ENCODE measurements around the gene ITGB5.

Gene ITGB5

GRCh38 chr3:124878561-124879336, 8.4 kb downstream of the ITGB5 start:
- H2AFZ ChIP-seq (ENCODE audit: low read depth, low read length), result no peak overlapping the region
- peaks cover 5% of the 10 kb centered on the region for H3K4me1 ChIP-seq (ENCODE audit: low read length)
- H3K9me3 ChIP-seq (ENCODE audit: insufficient read depth, low read length), result no peaks in the 10 kb centered on the region
- no peaks in the 10 kb centered on the region for H3K36me3 ChIP-seq (replicated peaks; ENCODE audit: low read depth, low read length)
- H3K4me2 ChIP-seq (ENCODE audit: low read length), result no peak overlapping the region
- H4K20me1 ChIP-seq (ENCODE audit: insufficient read depth, low read length), result no peaks in the 10 kb centered on the region
- no peak for TF ChIP-seq EZH2phosphoT487 (IDR thresholded peaks at IDR 0.05; ENCODE audit: low read depth)
- TF ChIP-seq, protein P1, sequence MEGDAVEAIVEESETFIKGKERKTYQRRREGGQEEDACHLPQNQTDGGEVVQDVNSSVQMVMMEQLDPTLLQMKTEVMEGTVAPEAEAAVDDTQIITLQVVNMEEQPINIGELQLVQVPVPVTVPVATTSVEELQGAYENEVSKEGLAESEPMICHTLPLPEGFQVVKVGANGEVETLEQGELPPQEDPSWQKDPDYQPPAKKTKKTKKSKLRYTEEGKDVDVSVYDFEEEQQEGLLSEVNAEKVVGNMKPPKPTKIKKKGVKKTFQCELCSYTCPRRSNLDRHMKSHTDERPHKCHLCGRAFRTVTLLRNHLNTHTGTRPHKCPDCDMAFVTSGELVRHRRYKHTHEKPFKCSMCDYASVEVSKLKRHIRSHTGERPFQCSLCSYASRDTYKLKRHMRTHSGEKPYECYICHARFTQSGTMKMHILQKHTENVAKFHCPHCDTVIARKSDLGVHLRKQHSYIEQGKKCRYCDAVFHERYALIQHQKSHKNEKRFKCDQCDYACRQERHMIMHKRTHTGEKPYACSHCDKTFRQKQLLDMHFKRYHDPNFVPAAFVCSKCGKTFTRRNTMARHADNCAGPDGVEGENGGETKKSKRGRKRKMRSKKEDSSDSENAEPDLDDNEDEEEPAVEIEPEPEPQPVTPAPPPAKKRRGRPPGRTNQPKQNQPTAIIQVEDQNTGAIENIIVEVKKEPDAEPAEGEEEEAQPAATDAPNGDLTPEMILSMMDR (IDR thresholded peaks at IDR 0.05; ENCODE audit: low read depth, low read length), result no peak
- H3K27me3 ChIP-seq (ENCODE audit: low read depth, low read length), result no peaks in the 10 kb centered on the region; the same call in 1 of the 2 replicates
- no peaks in the 10 kb centered on the region for H3K79me2 ChIP-seq (ENCODE audit: low read length)
- no peak overlapping the region for H3K9ac ChIP-seq (ENCODE audit: low read length)
- H3K27ac ChIP-seq (ENCODE audit: low read length), result no peak overlapping the region
- H3K4me3 ChIP-seq (ENCODE audit: low read length), result no peak overlapping the region

GRCh38 chr3:124877674-124878073, 9.5 kb downstream of the ITGB5 start:
- H3K4me1 ChIP-seq (ENCODE audit: low read length), result peaks cover 5% of the 10 kb centered on the region

GRCh38 chr3:124876401-124876878, 10.7 kb downstream of the ITGB5 start:
- Histone ChIP-seq H3K27me3 (ENCODE audit: low read depth, low read length) (peaks cover 4% of the 10 kb centered on the region), H3K79me2 (ENCODE audit: low read length) (no peaks in the 10 kb centered on the region), H3K4me1 (ENCODE audit: low read length) (peaks cover 5% of the 10 kb centered on the region), H3K4me2 (ENCODE audit: low read length) (no peak overlapping the region), H3K27ac (ENCODE audit: low read length) (no peak overlapping the region), H3K4me3 (ENCODE audit: low read length) (no peak overlapping the region), H4K20me1 (ENCODE audit: insufficient read depth, low read length) (no peaks in the 10 kb centered on the region), H3K9me3 (ENCODE audit: insufficient read depth, low read length) (no peaks in the 10 kb centered on the region), H3K36me3 (replicated peaks; ENCODE audit: low read depth, low read length) (no peaks in the 10 kb centered on the region), H3K9ac (ENCODE audit: low read length) (no peak overlapping the region), H2AFZ (ENCODE audit: low read depth, low read length) (no peak overlapping the region)
- TF ChIP-seq, protein P1 (IDR thresholded peaks at IDR 0.05; ENCODE audit: low read depth, low read length), result no peak
- no peak for TF ChIP-seq EZH2phosphoT487 (IDR thresholded peaks at IDR 0.05; ENCODE audit: low read depth)

More at GRCh38 chr3:124877674-124878073, 9.5 kb downstream of the ITGB5 start:
- Histone ChIP-seq H3K79me2 (ENCODE audit: low read length) (no peaks in the 10 kb centered on the region), H3K27ac (ENCODE audit: low read length) (no peak overlapping the region), H3K4me2 (ENCODE audit: low read length) (no peak overlapping the region), H3K36me3 (replicated peaks; ENCODE audit: low read depth, low read length) (no peaks in the 10 kb centered on the region), H4K20me1 (ENCODE audit: insufficient read depth, low read length) (no peaks in the 10 kb centered on the region), H3K4me3 (ENCODE audit: low read length) (no peak overlapping the region), H3K9me3 (ENCODE audit: insufficient read depth, low read length) (no peaks in the 10 kb centered on the region), H2AFZ (ENCODE audit: low read depth, low read length) (no peak overlapping the region), H3K9ac (ENCODE audit: low read length) (no peak overlapping the region), H3K27me3 (ENCODE audit: low read depth, low read length) (no peaks in the 10 kb centered on the region; the same call in 1 of the 2 replicates)
- TF ChIP-seq, protein P1 (IDR thresholded peaks at IDR 0.05; ENCODE audit: low read depth, low read length), result no peak
- TF ChIP-seq EZH2phosphoT487 (IDR thresholded peaks at IDR 0.05; ENCODE audit: low read depth), result no peak

DNA sequence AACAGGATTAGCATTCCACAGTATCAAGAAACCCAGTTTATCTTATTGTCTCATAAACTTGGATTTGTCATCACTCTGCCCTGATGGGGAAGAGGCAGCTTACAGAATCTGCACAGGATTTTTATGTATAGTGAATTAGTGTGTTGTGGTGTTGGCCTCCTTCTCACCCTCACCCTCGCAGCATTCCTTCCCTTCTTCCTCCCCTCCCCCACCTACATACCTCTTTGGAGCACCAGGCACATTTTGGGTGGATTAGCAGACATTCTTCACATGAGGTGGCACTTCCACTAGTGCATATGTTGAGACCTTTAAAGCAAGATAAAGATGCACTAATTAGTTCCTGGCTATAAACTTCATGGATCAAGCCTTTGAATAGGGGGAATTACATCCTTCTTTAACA, 13.9 kb downstream of the ITGB5 start:
- Histone ChIP-seq H4K20me1 (ENCODE audit: insufficient read depth, low read length) (no peaks in the 10 kb centered on the region), H3K27me3 (ENCODE audit: low read depth, low read length) (peaks cover 4% of the 10 kb centered on the region), H3K4me2 (ENCODE audit: low read length) (no peak overlapping the region), H3K4me1 (ENCODE audit: low read length) (no peaks in the 10 kb centered on the region), H3K79me2 (ENCODE audit: low read length) (no peaks in the 10 kb centered on the region), H3K36me3 (replicated peaks; ENCODE audit: low read depth, low read length) (no peaks in the 10 kb centered on the region), H2AFZ (ENCODE audit: low read depth, low read length) (no peak overlapping the region), H3K9me3 (ENCODE audit: insufficient read depth, low read length) (no peaks in the 10 kb centered on the region), H3K27ac (ENCODE audit: low read length) (no peak overlapping the region), H3K4me3 (ENCODE audit: low read length) (no peak overlapping the region), H3K9ac (ENCODE audit: low read length) (no peak overlapping the region)
- TF ChIP-seq, protein P1 (IDR thresholded peaks at IDR 0.05; ENCODE audit: low read depth, low read length), result no peak
- TF ChIP-seq EZH2phosphoT487 (IDR thresholded peaks at IDR 0.05; ENCODE audit: low read depth), result no peak
